Dedifferentiated amniotic fluid mesenchymal stem cell (primary cell): ENCODE results near the gene CAMK2B.
"Not testable (repeated sequence)": the region's sequence is repeated elsewhere in the genome, so short reads cannot be mapped to it uniquely, and the experiment has no call there.

Source experiments
- DNase-seq: peaks from one replicate; pipeline ENCODE4 v3.0.0-alpha.2; 2016; ENCODE audit errors: extremely low spot score

The CAMK2B gene

GRCh38 chr7:44189993-44190872 is 135.2 kb downstream of the CAMK2B start:
- no peak for DNase-seq

GRCh38 chr7:44189286-44189992 is 136.0 kb downstream of the CAMK2B start, which contains the start of gene GCK:
Gene GCK (minus strand): TSS chr7:44189439. CDS start chr7:44188953, 486 bp downstream.
- DNase-seq: no peak

GRCh38 chr7:44188480-44189225 is 136.7 kb downstream of the CAMK2B start:
- no peak for DNase-seq

GRCh38 chr7:44187636-44188416 is 137.6 kb downstream of the CAMK2B start:
- DNase-seq: no peak

- DNase-seq: no peak
These were observed 138.7 kb downstream of the CAMK2B start for GRCh38 chr7:44186736-44187135.

- DNase-seq: no peak
These were observed 139.7 kb downstream of the CAMK2B start for GRCh38 chr7:44185729-44186128.

GRCh38 chr7:44184873-44185446 is 140.4 kb downstream of the CAMK2B start:
- no peak for DNase-seq

- no peak for DNase-seq
These were observed 141.1 kb downstream of the CAMK2B start for GRCh38 chr7:44184206-44184872.

- DNase-seq: no peak
These were observed 142.0 kb downstream of the CAMK2B start for GRCh38 chr7:44183386-44183785.

GRCh38 chr7:44182827-44183226 is 142.6 kb downstream of the CAMK2B start:
- DNase-seq: no peak

GRCh38 chr7:44180631-44181030 is 144.8 kb downstream of the CAMK2B start:
- no peak for DNase-seq

GRCh38 chr7:44177570-44178131 is 147.7 kb downstream of the CAMK2B start:
- peak; percentile 29 for DNase-seq

GRCh38 chr7:44176486-44176885 is 148.9 kb downstream of the CAMK2B start:
- no peak for DNase-seq

- DNase-seq: no peak
These were observed 149.7 kb downstream of the CAMK2B start for GRCh38 chr7:44175730-44176129.

- not testable (repeated sequence) for DNase-seq
These were observed 150.8 kb downstream of the CAMK2B start for GRCh38 chr7:44174694-44174948.

GRCh38 chr7:44173911-44174693 is 151.3 kb downstream of the CAMK2B start:
- no peak for DNase-seq

GRCh38 chr7:44172803-44173424 is 152.5 kb downstream of the CAMK2B start:
- DNase-seq: no peak

- no peak for DNase-seq
These were observed 153.0 kb downstream of the CAMK2B start for GRCh38 chr7:44172352-44172751.

- DNase-seq: not testable (repeated sequence)
These were observed 153.5 kb downstream of the CAMK2B start for GRCh38 chr7:44171901-44172300.
